SK-N-MC (cell line): ENCODE results near the gene GFRA1.

Experiments used
- DNase-seq: peaks from one replicate; pipeline ENCODE4 v3.0.0-alpha.2; 2011; ENCODE audit warnings: low read depth, low spot score
- H3K27ac ChIP-seq: fragments of 200-600 bp; sonication (generic); 2 replicates; pipeline ENCODE4 v1.5.1; 2016; ENCODE audit warnings: mixed run types
- H3K36me3 ChIP-seq: fragments of 200-600 bp; sonication (generic); 2 replicates; pipeline ENCODE4 v1.6.1; 2017; ENCODE audit warnings: antibody characterized with exemption, low read length, mixed read lengths; ENCODE audit not compliant: insufficient read depth
- H3K4me3 ChIP-seq: fragments of 200-600 bp; sonication (generic); 2 replicates; pipeline ENCODE4 v1.5.1; 2016
- H3K9ac ChIP-seq: fragments of 200-600 bp; sonication (generic); 2 replicates; pipeline ENCODE4 v1.8.0; 2017; ENCODE audit warnings: mixed run types, mixed read lengths; ENCODE audit not compliant: insufficient read length
- H3K9me3 ChIP-seq: fragments of 200-600 bp; sonication (generic); 2 replicates; pipeline ENCODE4 v1.6.1; 2017; ENCODE audit warnings: low read depth, mild to moderate bottlenecking, antibody characterized with exemption, low read length, moderate library complexity, mixed read lengths
- EZH2 ChIP-seq: fragments of 200-600 bp; sonication (generic); IDR thresholded peaks from one replicate; pipeline ENCODE4 v1.6.1; 2017; ENCODE audit warnings: antibody characterized with exemption
- FOXP2 ChIP-seq: optimal IDR thresholded peaks from 2 replicates; pipeline ENCODE3; 2011; ENCODE audit warnings: mild to moderate bottlenecking, moderate library complexity; ENCODE audit not compliant: insufficient read depth; ENCODE audit errors: extremely low read length, control extremely low read depth
- POLR2AphosphoS5 ChIP-seq: IDR thresholded peaks from 2 replicates; pipeline ENCODE4 v1.6.1; 2012; ENCODE audit warnings: mild to moderate bottlenecking, low read depth, low read length, borderline replicate concordance

GFRA1 gene

DNA sequence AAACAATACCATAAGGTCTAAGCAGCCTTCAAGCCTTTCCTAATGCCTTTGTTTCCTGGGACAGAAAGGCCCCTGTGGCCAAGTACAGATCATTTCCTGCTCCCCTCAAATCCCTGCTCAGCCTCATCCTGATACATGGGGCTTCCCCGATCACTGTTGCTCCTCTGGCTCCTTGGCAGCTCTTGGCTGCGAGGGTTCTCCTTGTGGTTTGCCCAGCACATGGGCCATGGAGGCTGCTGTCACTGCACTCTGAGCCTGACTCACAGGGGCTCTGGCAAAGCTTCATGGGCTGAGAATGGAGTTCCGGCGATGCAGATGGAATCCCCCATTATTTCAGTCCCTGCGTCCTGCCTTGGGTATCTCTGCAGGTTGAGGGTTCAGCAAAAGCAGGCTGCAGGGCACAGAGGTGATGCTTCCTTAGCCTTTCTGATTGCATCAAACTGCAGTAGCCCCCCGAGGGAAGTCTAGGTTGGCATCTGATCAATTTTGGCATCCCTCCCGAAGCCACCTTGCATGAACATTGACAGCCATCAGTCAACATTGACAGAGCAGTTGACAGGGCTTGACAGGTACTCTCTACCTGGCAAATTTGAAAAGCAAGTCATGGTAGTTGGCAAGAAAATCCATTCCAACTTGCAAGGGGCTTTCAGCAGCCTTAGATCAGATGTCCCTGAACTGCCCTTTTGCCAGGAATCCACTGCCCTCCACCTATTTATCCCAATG is 168.6 kb downstream of the GFRA1 start:
- Histone ChIP-seq H3K27ac (no peak overlapping the region), H3K36me3 (no peaks in the 10 kb centered on the region), H3K4me3 (no peak overlapping the region), H3K9ac (no peak overlapping the region), H3K9me3 (no peaks in the 10 kb centered on the region)
- no peak for TF ChIP-seq POLR2AphosphoS5
- no peak for TF ChIP-seq FOXP2
- no peak for TF ChIP-seq EZH2
- no peak for DNase-seq

DNA sequence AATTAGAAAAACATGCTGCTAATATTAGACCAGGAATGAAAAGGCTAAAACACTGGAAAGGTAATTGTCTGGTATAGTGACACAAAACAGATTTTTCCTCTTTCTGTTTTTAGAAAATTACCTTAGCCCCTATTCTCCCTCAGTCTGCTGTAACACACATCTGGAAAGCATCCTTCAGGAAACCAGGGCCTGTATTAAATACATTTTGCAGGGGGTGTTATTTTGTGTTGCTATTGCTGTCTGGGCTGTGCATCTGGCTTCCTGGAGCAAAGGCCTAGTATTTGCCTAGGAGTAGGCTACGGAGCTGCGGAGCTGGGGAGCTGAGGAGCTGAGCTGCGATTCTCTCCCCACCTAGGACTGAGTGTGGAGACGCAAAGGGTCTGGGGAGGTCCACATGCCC is 169.3 kb downstream of the GFRA1 start:
- no peaks in the 10 kb centered on the region for H3K9me3 ChIP-seq
- H3K4me3 ChIP-seq, result no peak overlapping the region

DNA sequence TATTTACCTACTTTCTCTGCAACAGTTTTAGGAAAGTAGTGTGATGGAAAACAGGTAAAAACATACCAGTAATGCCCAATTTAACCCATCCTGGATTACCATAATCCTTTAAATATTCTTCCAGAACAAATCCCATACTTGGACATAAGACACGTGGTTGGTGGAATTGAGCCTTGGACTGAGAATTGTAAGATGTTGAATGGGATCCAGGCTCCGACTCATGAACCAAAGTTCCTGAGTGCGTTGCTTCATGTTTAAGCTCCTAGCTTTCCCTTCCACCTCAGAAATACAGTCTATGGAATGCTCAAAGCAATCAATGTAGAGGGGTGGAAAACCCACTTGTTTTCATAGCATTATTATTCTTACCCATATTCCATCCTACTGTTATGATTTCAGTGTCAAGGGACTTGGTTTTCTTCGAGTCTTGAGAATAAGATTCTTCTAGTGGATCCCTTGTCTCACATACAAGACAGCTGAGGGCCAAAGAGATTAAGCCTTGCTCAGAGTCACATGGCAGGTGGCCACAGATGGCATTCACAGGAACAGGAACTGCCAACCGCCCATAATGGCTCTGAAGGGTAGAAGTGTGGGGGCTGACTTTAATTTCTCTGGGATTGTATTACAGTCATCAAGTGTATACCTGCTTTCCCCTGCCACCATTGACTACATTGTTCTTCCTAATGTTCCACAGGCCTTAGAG is 171.2 kb downstream of the GFRA1 start:
- TF ChIP-seq EZH2, result no peak
- no peak for TF ChIP-seq POLR2AphosphoS5
- no peak for TF ChIP-seq FOXP2
- no peak overlapping the region for H3K4me3 ChIP-seq
- no peaks in the 10 kb centered on the region for H3K9me3 ChIP-seq
- no peak overlapping the region for H3K9ac ChIP-seq
- no peaks in the 10 kb centered on the region for H3K36me3 ChIP-seq
- no peak overlapping the region for H3K27ac ChIP-seq
- no peak for DNase-seq

More for the DNA sequence above, 169.3 kb downstream of the GFRA1 start:
- H3K36me3 ChIP-seq, result no peaks in the 10 kb centered on the region
- no peak for DNase-seq
- no peak for TF ChIP-seq POLR2AphosphoS5
- H3K27ac ChIP-seq, result no peak overlapping the region
- no peak overlapping the region for H3K9ac ChIP-seq

DNA sequence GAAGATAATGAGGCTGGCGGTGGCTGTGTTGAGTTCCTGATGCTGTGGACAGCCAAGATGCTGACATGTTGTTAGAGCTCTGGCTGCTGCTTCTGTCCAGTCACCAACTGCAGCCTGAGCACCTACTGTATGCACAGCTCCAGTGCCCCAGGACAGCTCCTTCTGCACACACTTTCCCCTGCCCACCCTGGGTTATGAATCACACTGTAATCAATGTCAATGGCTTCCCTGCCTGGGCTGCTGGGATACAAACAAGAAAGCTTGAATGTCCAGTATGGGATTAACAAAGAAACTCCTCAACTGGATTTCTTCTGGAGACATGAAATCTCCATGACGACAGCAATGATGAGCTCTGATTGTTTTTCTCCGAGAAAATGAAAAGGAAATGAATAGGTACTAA is 172.0 kb downstream of the GFRA1 start:
- Histone ChIP-seq H3K9ac (no peak overlapping the region), H3K4me3 (no peak overlapping the region), H3K9me3 (no peaks in the 10 kb centered on the region), H3K27ac (no peak overlapping the region), H3K36me3 (no peaks in the 10 kb centered on the region)
- TF ChIP-seq EZH2, result no peak
- TF ChIP-seq FOXP2, result no peak
- TF ChIP-seq POLR2AphosphoS5, result no peak
- DNase-seq, result no peak

DNA sequence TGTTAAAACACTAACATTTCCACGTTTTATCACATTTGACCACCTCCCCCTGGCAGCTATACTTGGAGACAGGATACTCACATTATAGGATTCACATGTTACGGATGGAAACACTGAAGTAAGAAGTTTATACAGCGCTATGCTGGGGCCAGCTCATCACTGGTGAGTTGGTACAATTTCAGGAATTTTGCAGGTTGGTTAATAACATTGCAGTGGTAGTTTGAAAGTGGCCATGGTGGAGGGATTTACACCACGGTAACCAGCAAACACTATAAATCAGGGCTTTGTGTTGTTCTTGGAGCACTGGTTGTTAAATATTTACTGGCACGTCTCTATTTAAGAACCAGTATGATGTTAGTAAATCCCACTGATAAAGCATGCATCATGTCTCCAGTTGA is 174.0 kb downstream of the GFRA1 start:
- Histone ChIP-seq H3K27ac (no peak overlapping the region), H3K9me3 (no peaks in the 10 kb centered on the region), H3K9ac (no peak overlapping the region), H3K36me3 (no peaks in the 10 kb centered on the region), H3K4me3 (no peak overlapping the region)
- no peak for DNase-seq
- no peak for TF ChIP-seq EZH2
- no peak for TF ChIP-seq POLR2AphosphoS5
- TF ChIP-seq FOXP2, result no peak

DNA sequence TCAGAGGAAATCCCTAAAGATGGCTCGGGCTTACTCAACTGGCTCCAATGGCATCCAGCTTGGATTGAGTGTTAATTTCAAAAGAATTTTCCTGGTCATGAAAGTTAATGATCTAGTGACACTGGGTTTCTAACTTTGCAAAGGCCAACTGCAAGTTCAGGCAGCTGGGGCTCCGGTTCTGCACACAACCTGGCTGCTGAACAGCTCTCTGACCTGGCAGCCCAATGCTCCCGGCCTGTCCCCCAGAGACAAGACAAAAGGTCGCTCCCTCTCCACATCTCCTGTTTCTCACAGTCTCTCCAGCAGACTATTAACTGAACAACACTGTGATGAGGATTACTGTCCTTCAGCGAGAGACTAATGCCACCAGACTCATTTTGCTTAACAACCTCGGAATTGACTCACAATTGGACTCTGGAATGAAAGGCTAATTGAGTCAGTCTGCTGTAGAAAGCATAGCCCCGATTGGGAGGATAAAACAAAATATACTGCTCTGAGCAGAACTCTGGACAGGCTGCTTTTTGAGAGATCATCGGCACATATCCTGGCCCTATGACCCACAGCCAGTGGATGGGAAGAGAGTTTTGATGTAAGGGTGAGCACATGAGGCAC is 174.5 kb downstream of the GFRA1 start:
- no peak for DNase-seq
- Histone ChIP-seq H3K9ac (no peak overlapping the region), H3K27ac (no peak overlapping the region), H3K36me3 (no peaks in the 10 kb centered on the region), H3K9me3 (no peaks in the 10 kb centered on the region), H3K4me3 (no peak overlapping the region)
- TF ChIP-seq POLR2AphosphoS5 (no peak), EZH2 (no peak), FOXP2 (no peak)

DNA sequence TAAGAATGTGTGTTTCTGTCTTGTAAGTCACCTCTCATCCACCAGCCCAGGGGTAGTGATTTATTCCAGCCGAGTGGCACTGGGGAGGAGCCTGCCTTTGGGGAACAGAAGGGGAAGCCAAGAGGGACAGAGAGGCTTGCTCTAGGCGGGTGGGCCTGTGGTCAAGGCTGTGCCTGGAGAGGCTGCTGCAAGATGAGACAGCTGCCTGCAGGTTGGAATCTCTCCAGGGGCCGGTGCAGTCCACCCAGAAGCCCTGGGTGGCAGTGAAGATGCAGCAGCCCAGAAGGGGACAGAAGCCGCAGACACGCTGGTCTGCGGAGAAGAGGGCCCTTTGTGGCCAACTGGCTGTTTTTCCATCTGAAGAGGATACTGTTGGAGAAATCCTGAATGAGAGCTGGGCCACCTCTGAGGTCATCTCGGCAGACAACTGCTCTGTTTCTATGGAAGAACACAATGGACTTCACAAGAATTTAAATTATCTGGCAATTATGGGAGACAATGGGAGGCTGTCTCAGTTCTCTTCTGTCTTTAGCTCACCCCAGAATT is 175.7 kb downstream of the GFRA1 start:
- TF ChIP-seq FOXP2 (no peak), EZH2 (no peak), POLR2AphosphoS5 (no peak)
- Histone ChIP-seq H3K27ac (no peak overlapping the region), H3K9me3 (no peaks in the 10 kb centered on the region), H3K36me3 (no peaks in the 10 kb centered on the region), H3K9ac (no peak overlapping the region), H3K4me3 (no peak overlapping the region)
- DNase-seq, result no peak

DNA sequence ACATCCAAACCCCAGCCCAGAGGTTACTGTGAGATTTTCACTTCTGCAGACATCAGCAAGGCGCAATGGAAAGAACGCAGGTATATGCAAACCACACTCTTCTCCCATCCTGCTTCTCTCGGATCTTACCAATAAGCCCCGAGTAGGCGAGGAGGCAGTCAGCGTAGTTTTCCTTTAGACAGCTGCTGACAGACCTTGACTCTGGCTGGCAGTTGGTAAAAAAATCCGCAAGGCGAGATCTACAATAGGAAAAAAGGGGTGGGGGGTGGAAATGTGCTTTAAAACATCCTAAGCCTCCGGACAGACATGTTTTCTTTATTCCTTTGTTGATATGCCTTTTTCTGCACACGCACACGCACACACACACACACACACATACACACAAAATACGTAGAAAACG is 176.5 kb downstream of the GFRA1 start:
- H3K27ac ChIP-seq, result no peak overlapping the region
- DNase-seq, result no peak
- no peaks in the 10 kb centered on the region for H3K9me3 ChIP-seq
- TF ChIP-seq FOXP2 (no peak), POLR2AphosphoS5 (no peak)
- no peak overlapping the region for H3K4me3 ChIP-seq
- no peaks in the 10 kb centered on the region for H3K36me3 ChIP-seq
- H3K9ac ChIP-seq, result no peak overlapping the region

DNA sequence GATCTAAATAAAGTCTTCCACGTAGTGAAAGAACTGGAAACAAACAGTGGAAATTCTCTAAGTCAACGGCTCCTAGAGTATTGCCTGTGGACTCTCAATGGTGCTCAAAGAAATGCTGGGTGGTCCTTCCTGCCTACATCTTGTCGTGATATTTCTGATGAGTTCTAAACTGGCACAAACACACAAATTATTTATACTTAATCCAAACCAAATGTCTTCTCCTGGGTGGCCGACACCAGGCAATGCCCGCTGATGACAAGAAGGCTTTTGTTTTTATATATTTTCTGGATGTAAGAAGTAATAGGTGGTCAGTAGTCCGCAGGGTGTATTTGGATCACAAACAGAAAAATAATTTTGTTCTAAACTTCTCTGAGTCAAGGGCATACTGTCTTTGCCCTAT is 178.7 kb downstream of the GFRA1 start:
- no peak for DNase-seq
- no peak for TF ChIP-seq POLR2AphosphoS5
- TF ChIP-seq EZH2, result no peak
- TF ChIP-seq FOXP2, result no peak
- H3K27ac ChIP-seq, result no peak overlapping the region
- H3K9me3 ChIP-seq, result no peaks in the 10 kb centered on the region
- no peak overlapping the region for H3K9ac ChIP-seq
- H3K4me3 ChIP-seq, result no peak overlapping the region
- no peaks in the 10 kb centered on the region for H3K36me3 ChIP-seq
